GM23338 (cell line): ENCODE results near the gene UGT1A7.

Experiments used
- CREB1 ChIP-seq: fragments of 250-450 bp; sonication (Bioruptor Pico); IDR thresholded peaks from 2 replicates; pipeline ENCODE4 v1.5.0; 2020; ENCODE audit warnings: low read depth, mild to moderate bottlenecking, moderate library complexity
- ETS1 ChIP-seq: IDR thresholded peaks from 2 replicates; pipeline ENCODE4 v1.6.1; 2016; ENCODE audit warnings: antibody characterized with exemption
- EZH2 ChIP-seq: fragments of 200-600 bp; sonication (generic); IDR thresholded peaks from one replicate; pipeline ENCODE4 v1.8.0; 2017; ENCODE audit warnings: antibody characterized with exemption, mild to moderate bottlenecking, low read depth; ENCODE audit not compliant: unreplicated experiment
- EZH2phosphoT487 ChIP-seq: fragments of 200-600 bp; sonication (generic); IDR thresholded peaks from one replicate; pipeline ENCODE4 v1.8.1; 2018; ENCODE audit warnings: antibody characterized with exemption; ENCODE audit not compliant: unreplicated experiment
- JUNB ChIP-seq: IDR thresholded peaks from one replicate; pipeline ENCODE4 v1.6.1; 2016; ENCODE audit warnings: antibody characterized with exemption; ENCODE audit not compliant: unreplicated experiment
- POLR2AphosphoS5 ChIP-seq: IDR thresholded peaks from 2 replicates; pipeline ENCODE4 v1.6.1; 2016; ENCODE audit warnings: antibody characterized with exemption, low read depth
- REST ChIP-seq: IDR thresholded peaks from one replicate; pipeline ENCODE4 v1.6.1; 2018; ENCODE audit warnings: antibody characterized with exemption; ENCODE audit not compliant: unreplicated experiment
- STAT1 ChIP-seq: IDR thresholded peaks from one replicate; pipeline ENCODE4 v1.6.1; 2016; ENCODE audit warnings: antibody characterized with exemption; ENCODE audit not compliant: unreplicated experiment
- ZNF114 ChIP-seq: fragments of 250-450 bp; sonication (Bioruptor Pico); IDR thresholded peaks from 2 replicates; pipeline ENCODE4 v1.5.0; 2020; ENCODE audit warnings: mild to moderate bottlenecking, moderate library complexity
- ZNF331 ChIP-seq: fragments of 250-450 bp; sonication (Bioruptor Pico); IDR thresholded peaks from 2 replicates; pipeline ENCODE4 v1.5.0; 2020; ENCODE audit warnings: low read depth, mild to moderate bottlenecking, moderate library complexity
- ZNF462 ChIP-seq: fragments of 250-450 bp; sonication (Bioruptor Pico); IDR thresholded peaks from 2 replicates; pipeline ENCODE4 v1.5.0; 2020; ENCODE audit warnings: mild to moderate bottlenecking, moderate library complexity
- TF ChIP-seq, protein P1 (sequence below), 2 experiments: fragments of 200-600 bp in 1 of 2; sonication (generic) in 1 of 2; conservative IDR thresholded peaks; 2 replicates each; pipeline versions ENCODE4 v1.5.1 to v1.6.1; 2016 to 2017; ENCODE audit warnings: antibody characterized with exemption in 2 of 2, low read depth in 2 of 2, mild to moderate bottlenecking in 2 of 2, moderate library complexity in 1 of 2

DNA sequence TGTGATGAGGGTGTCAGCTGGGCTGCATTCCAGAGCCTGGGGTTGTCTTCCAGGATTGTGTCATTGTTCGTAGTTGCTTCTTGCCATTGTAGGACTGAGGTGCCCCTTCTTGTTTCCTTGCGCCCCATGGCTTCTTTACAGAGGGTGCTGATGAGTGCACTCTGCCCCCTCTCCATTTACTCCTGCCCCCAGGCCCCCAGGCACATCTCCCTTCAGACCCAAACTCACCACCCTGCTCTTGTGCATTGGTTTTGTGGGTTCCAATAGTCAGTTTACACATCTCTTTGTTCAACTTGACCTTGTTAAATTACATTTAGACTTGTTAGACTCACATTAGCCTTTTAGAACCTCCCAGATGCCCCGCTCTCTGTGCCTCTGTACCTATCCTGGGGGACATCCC is 139.5 kb downstream of the UGT1A7 start:
- TF ChIP-seq, protein P1, sequence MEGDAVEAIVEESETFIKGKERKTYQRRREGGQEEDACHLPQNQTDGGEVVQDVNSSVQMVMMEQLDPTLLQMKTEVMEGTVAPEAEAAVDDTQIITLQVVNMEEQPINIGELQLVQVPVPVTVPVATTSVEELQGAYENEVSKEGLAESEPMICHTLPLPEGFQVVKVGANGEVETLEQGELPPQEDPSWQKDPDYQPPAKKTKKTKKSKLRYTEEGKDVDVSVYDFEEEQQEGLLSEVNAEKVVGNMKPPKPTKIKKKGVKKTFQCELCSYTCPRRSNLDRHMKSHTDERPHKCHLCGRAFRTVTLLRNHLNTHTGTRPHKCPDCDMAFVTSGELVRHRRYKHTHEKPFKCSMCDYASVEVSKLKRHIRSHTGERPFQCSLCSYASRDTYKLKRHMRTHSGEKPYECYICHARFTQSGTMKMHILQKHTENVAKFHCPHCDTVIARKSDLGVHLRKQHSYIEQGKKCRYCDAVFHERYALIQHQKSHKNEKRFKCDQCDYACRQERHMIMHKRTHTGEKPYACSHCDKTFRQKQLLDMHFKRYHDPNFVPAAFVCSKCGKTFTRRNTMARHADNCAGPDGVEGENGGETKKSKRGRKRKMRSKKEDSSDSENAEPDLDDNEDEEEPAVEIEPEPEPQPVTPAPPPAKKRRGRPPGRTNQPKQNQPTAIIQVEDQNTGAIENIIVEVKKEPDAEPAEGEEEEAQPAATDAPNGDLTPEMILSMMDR (conservative IDR thresholded peaks at IDR 0.05; ENCODE audit: low read depth in 2 of 2): no peak
- TF ChIP-seq REST: no peak
- no peak for TF ChIP-seq POLR2AphosphoS5
- TF ChIP-seq EZH2: no peak
- TF ChIP-seq ZNF462 (CRISPR knock-in tag): no peak
- TF ChIP-seq ETS1: no peak
- TF ChIP-seq EZH2phosphoT487: no peak
- no peak for TF ChIP-seq CREB1 (CRISPR knock-in tag)
- TF ChIP-seq ZNF331 (CRISPR knock-in tag): no peak
- no peak for TF ChIP-seq JUNB
- no peak for TF ChIP-seq STAT1
- no peak for TF ChIP-seq ZNF114 (CRISPR knock-in tag)
